ENCODE results near the gene LAMC2.

LAMC2 gene

GRCh38 chr1:183222909-183223308 is 36.8 kb downstream of the LAMC2 start:
- no peaks in the 10 kb centered on the region for H3K9me3 ChIP-seq (ENCODE audit: insufficient read depth, low read depth, low read length)
- TF ChIP-seq EZH2phosphoT487 (IDR thresholded peaks at IDR 0.05; ENCODE audit: borderline replicate concordance) (no peak), CTCF (conservative IDR thresholded peaks at IDR 0.05; ENCODE audit: low read length) (no peak)
- H3K4me3 ChIP-seq (ENCODE audit: low read length, poor library complexity, severe bottlenecking), result no peak overlapping the region
- no peak overlapping the region for H3K4me2 ChIP-seq (ENCODE audit: low read depth, low read length, poor library complexity, severe bottlenecking)
- H3F3A ChIP-seq (ENCODE audit: low read depth), result peaks cover 9% of the 10 kb centered on the region; the same call in 1 of the 2 replicates
- H3K36me3 ChIP-seq (ENCODE audit: insufficient read depth, low read length), result no peaks in the 10 kb centered on the region
- no peak overlapping the region for H2AFZ ChIP-seq (ENCODE audit: low read length)
- H3K4me1 ChIP-seq (ENCODE audit: insufficient read depth, low read length, poor library complexity, severe bottlenecking), result peaks cover 41% of the 10 kb centered on the region
- no peaks in the 10 kb centered on the region for H3K27me3 ChIP-seq (ENCODE audit: insufficient read depth, low read length, poor library complexity, severe bottlenecking)
- no peaks in the 10 kb centered on the region for H3K9me2 ChIP-seq (replicated peaks; ENCODE audit: low read depth, low read length)
- H4K20me1 ChIP-seq (ENCODE audit: insufficient read depth, low read length, poor library complexity, severe bottlenecking), result no peaks in the 10 kb centered on the region
- no peaks in the 10 kb centered on the region for H3K79me2 ChIP-seq (ENCODE audit: insufficient read depth, low read length)
- no peak overlapping the region for H3K9ac ChIP-seq (ENCODE audit: low read depth, low read length, poor library complexity, severe bottlenecking)

GRCh38 chr1:183223467-183223866 is 37.4 kb downstream of the LAMC2 start:
- Histone ChIP-seq H3K9ac (ENCODE audit: low read depth, low read length, poor library complexity, severe bottlenecking) (no peak overlapping the region), H4K20me1 (ENCODE audit: insufficient read depth, low read length, poor library complexity, severe bottlenecking) (no peaks in the 10 kb centered on the region), H3K9me2 (replicated peaks; ENCODE audit: low read depth, low read length) (no peaks in the 10 kb centered on the region), H3K4me2 (ENCODE audit: low read depth, low read length, poor library complexity, severe bottlenecking) (no peak overlapping the region), H3K4me3 (ENCODE audit: low read length, poor library complexity, severe bottlenecking) (no peak overlapping the region), H3K9me3 (ENCODE audit: insufficient read depth, low read depth, low read length) (no peaks in the 10 kb centered on the region), H3F3A (ENCODE audit: low read depth) (peaks cover 7% of the 10 kb centered on the region; the same call in 1 of the 2 replicates), H2AFZ (ENCODE audit: low read length) (no peak overlapping the region), H3K27me3 (ENCODE audit: insufficient read depth, low read length, poor library complexity, severe bottlenecking) (no peaks in the 10 kb centered on the region), H3K4me1 (ENCODE audit: insufficient read depth, low read length, poor library complexity, severe bottlenecking) (peaks cover 41% of the 10 kb centered on the region), H3K79me2 (ENCODE audit: insufficient read depth, low read length) (no peaks in the 10 kb centered on the region), H3K36me3 (ENCODE audit: insufficient read depth, low read length) (no peaks in the 10 kb centered on the region)
- TF ChIP-seq CTCF (conservative IDR thresholded peaks at IDR 0.05; ENCODE audit: low read length) (no peak), EZH2phosphoT487 (IDR thresholded peaks at IDR 0.05; ENCODE audit: borderline replicate concordance) (no peak)

GRCh38 chr1:183226361-183226760 is 40.3 kb downstream of the LAMC2 start:
- Histone ChIP-seq H3K79me2 (ENCODE audit: insufficient read depth, low read length) (no peaks in the 10 kb centered on the region), H3F3A (ENCODE audit: low read depth) (no peaks in the 10 kb centered on the region), H3K9ac (ENCODE audit: low read depth, low read length, poor library complexity, severe bottlenecking) (no peak overlapping the region), H3K36me3 (ENCODE audit: insufficient read depth, low read length) (no peaks in the 10 kb centered on the region), H3K4me2 (ENCODE audit: low read depth, low read length, poor library complexity, severe bottlenecking) (no peak overlapping the region), H3K4me3 (ENCODE audit: low read length, poor library complexity, severe bottlenecking) (no peak overlapping the region), H3K4me1 (ENCODE audit: insufficient read depth, low read length, poor library complexity, severe bottlenecking) (peaks cover 31% of the 10 kb centered on the region), H4K20me1 (ENCODE audit: insufficient read depth, low read length, poor library complexity, severe bottlenecking) (no peaks in the 10 kb centered on the region), H2AFZ (ENCODE audit: low read length) (no peak overlapping the region), H3K9me3 (ENCODE audit: insufficient read depth, low read depth, low read length) (no peaks in the 10 kb centered on the region), H3K9me2 (replicated peaks; ENCODE audit: low read depth, low read length) (no peaks in the 10 kb centered on the region), H3K27me3 (ENCODE audit: insufficient read depth, low read length, poor library complexity, severe bottlenecking) (no peaks in the 10 kb centered on the region)
- TF ChIP-seq CTCF (conservative IDR thresholded peaks at IDR 0.05; ENCODE audit: low read length), result no peak
- TF ChIP-seq EZH2phosphoT487 (IDR thresholded peaks at IDR 0.05; ENCODE audit: borderline replicate concordance), result no peak

All from Loucy (cell line).